OCI-LY7 (cell line): ENCODE results near the gene MYBPC2. TPM values are rescaled to one million over a fixed set of nuclear protein-coding genes. Genes with fewer than 3 reads are reported as not detected.

ENCODE experiments used
- BruUV-seq: library from RNA; stranded (reverse); fragments of 400-500 nt; replicated peaks from 2 replicates; lab custom pipeline; 2021; lab: Mats Ljungman, UMichigan
- CTCF ChIA-PET: fragments of 300-600 bp; sonication (Branson Sonifier 250); formaldehyde crosslinking; loops from one replicate; lab custom pipeline; 2022; ENCODE audit warnings: antibody characterized with exemption; ENCODE audit not compliant: unreplicated experiment; lab: Charles Lee
- POLR2A ChIA-PET: fragments of 300-600 bp; sonication (Branson Sonifier 250); formaldehyde crosslinking; loops from one replicate; lab custom pipeline; 2022; ENCODE audit warnings: antibody characterized with exemption; lab: Charles Lee
- DNase-seq: peaks from one replicate; pipeline ENCODE4 v3.0.0-alpha.2; 2015; ENCODE audit warnings: low spot score
- H2AFZ ChIP-seq: fragments of 200-600 bp; sonication (generic), shearing (Covaris generic); 2 replicates; pipeline ENCODE4 v1.6.1; 2014; ENCODE audit warnings: mild to moderate bottlenecking, antibody characterized with exemption, low read length, moderate library complexity
- H3K27ac ChIP-seq: fragments of 200-600 bp; sonication (generic); 2 replicates; pipeline ENCODE4 v1.5.1; 2014; ENCODE audit warnings: mixed run types, low read depth, mild to moderate bottlenecking, moderate library complexity, low read length, inconsistent platforms; ENCODE audit not compliant: poor library complexity, severe bottlenecking
- H3K36me3 ChIP-seq: fragments of 200-600 bp; sonication (generic); 2 replicates; pipeline ENCODE4 v1.6.1; 2014; ENCODE audit warnings: mild to moderate bottlenecking, antibody characterized with exemption, low read length, moderate library complexity, mixed read lengths; ENCODE audit not compliant: insufficient read depth
- H3K4me1 ChIP-seq: fragments of 200-600 bp; sonication (generic); 2 replicates; pipeline ENCODE4 v1.5.1; 2014; ENCODE audit warnings: mild to moderate bottlenecking, low read length; ENCODE audit not compliant: insufficient read depth, poor library complexity, severe bottlenecking
- H3K4me2 ChIP-seq: fragments of 200-600 bp; sonication (generic); 2 replicates; pipeline ENCODE4 v1.6.1; 2014; ENCODE audit warnings: mild to moderate bottlenecking, low read length
- H3K4me3 ChIP-seq: fragments of 200-600 bp; sonication (generic); 2 replicates; pipeline ENCODE4 v1.5.1; 2014; ENCODE audit warnings: mild to moderate bottlenecking, low read depth, low read length; ENCODE audit not compliant: poor library complexity, severe bottlenecking
- H3K79me2 ChIP-seq: fragments of 200-600 bp; sonication (generic); 2 replicates; pipeline ENCODE4 v1.6.1; 2016; ENCODE audit warnings: low read depth, mild to moderate bottlenecking, low read length, moderate library complexity, mixed read lengths; ENCODE audit not compliant: insufficient read depth
- H3K9me2 ChIP-seq: fragments of 200-600 bp; sonication (generic); 2 replicates; pipeline ENCODE4 v1.6.1; 2016; ENCODE audit warnings: mild to moderate bottlenecking, low read length, mixed read lengths; ENCODE audit not compliant: insufficient read depth
- H3K9me3 ChIP-seq: fragments of 200-600 bp; sonication (generic); 2 replicates; pipeline ENCODE4 v1.6.1; 2014; ENCODE audit warnings: mild to moderate bottlenecking, mixed run types, low read length, mixed read lengths
- H4K20me1 ChIP-seq: fragments of 200-600 bp; sonication (generic); 2 replicates; pipeline ENCODE4 v1.6.1; 2014; ENCODE audit warnings: mild to moderate bottlenecking, antibody characterized with exemption, low read length, moderate library complexity, mixed read lengths; ENCODE audit not compliant: insufficient read depth
- EZH2phosphoT487 ChIP-seq: fragments of 200-600 bp; sonication (generic); IDR thresholded peaks from 2 replicates; pipeline ENCODE4 v1.6.1; 2018; ENCODE audit warnings: low read depth, borderline replicate concordance, mild to moderate bottlenecking, mixed run types, antibody characterized with exemption, low read length, moderate library complexity, mixed read lengths
- intact Hi-C: fragments of 100-400 bp; cut with micrococcal nuclease; formaldehyde crosslinking; loops from one replicate; pipeline ENCODE4 v1.10.0; 2022; ENCODE audit not compliant: unreplicated experiment
- total RNA-seq, 2 experiments: library from RNA; depleted of rRNA in 1 of 2; stranded (reverse); fragments of >200 nt in 1 of 2; shearing (Covaris generic) in 1 of 2; gene quantifications; 2 replicates each; pipeline ENCODE4 v1.2.3, GENCODE V29; 2014 to 2022
- TF ChIP-seq, protein P1 (sequence below): fragments of 200-600 bp; sonication (generic); conservative IDR thresholded peaks from 2 replicates; pipeline ENCODE4 v1.5.1; 2014; ENCODE audit warnings: mild to moderate bottlenecking, antibody characterized with exemption, low read length, moderate library complexity, mixed read lengths

MYBPC2 gene
- total RNA-seq, 2 experiments from 2014 or later: 15.4 to 28.2 TPM

DNA sequence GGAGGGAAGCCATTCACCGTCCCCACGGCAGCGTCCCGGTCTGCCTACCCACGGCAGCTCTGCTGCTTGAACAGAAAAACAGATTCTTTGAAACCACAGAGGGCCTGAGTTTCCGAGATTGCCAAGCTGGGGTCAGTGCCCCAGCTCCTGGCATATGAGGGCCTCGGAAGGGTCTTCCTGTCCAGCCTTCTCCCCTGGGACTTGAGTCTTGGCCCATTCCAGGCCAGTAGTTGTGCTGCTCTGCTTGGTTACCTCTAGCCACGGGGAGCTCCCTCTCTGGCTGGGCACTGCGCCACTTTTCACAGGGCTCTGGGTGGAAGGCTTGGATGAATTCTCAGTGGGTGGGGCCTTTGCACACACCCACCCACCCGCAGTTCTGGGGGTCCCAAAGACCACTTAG lies 22.6 kb upstream of the MYBPC2 start:
- intact Hi-C loops: no loop called here

DNA sequence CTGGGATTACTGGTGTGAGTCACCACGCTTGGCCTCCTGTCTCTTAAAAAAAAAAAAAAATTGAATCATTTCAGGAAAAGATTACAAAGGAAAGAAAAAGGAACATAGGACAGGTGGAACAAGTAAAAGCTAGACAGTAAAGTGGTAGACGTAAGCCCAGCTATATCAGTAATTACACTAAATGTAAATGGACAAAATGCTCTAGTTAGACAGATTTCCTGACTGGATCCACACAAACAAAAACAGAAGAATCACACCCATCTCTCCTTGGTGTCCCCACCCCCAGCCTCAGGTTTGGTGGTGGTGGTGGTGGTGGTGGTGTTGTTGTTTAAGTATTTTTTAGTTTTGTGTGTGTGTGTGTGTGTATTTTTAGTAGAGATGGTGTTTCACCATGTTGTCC lies 20.3 kb upstream of the MYBPC2 start:
- intact Hi-C loops: no loop called here
- H3K27ac ChIP-seq: no peak overlapping the region
- H3K4me1 ChIP-seq: peaks cover 34% of the 10 kb centered on the region
- no peaks in the 10 kb centered on the region for H3K79me2 ChIP-seq
- no peak for DNase-seq
- no peak for TF ChIP-seq EZH2phosphoT487
- TF ChIP-seq, protein P1, sequence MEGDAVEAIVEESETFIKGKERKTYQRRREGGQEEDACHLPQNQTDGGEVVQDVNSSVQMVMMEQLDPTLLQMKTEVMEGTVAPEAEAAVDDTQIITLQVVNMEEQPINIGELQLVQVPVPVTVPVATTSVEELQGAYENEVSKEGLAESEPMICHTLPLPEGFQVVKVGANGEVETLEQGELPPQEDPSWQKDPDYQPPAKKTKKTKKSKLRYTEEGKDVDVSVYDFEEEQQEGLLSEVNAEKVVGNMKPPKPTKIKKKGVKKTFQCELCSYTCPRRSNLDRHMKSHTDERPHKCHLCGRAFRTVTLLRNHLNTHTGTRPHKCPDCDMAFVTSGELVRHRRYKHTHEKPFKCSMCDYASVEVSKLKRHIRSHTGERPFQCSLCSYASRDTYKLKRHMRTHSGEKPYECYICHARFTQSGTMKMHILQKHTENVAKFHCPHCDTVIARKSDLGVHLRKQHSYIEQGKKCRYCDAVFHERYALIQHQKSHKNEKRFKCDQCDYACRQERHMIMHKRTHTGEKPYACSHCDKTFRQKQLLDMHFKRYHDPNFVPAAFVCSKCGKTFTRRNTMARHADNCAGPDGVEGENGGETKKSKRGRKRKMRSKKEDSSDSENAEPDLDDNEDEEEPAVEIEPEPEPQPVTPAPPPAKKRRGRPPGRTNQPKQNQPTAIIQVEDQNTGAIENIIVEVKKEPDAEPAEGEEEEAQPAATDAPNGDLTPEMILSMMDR: no peak
- BruUV-seq: no TSS peak
- H3K9me3 ChIP-seq: no peaks in the 10 kb centered on the region
- no peak overlapping the region for H3K4me3 ChIP-seq
- CTCF ChIA-PET: interaction anchor here (0.5 kb wide), 1 partner anchor 904 kb away, joined by 3 read pairs; no protein-coding TSS in a partner anchor
- no peaks in the 10 kb centered on the region for H3K9me2 ChIP-seq
- POLR2A ChIA-PET: no interaction called here
- no peaks in the 10 kb centered on the region for H4K20me1 ChIP-seq
- peaks cover 77% of the 10 kb centered on the region for H3K36me3 ChIP-seq
- H2AFZ ChIP-seq: no peak overlapping the region
- H3K4me2 ChIP-seq: no peak overlapping the region

More for the DNA sequence above, 22.6 kb upstream of the MYBPC2 start:
- Histone ChIP-seq H3K4me1 (peaks cover 13% of the 10 kb centered on the region), H4K20me1 (no peaks in the 10 kb centered on the region), H3K9me2 (no peaks in the 10 kb centered on the region), H3K4me2 (no peak overlapping the region), H3K4me3 (no peak overlapping the region), H3K27ac (no peak overlapping the region), H2AFZ (no peak overlapping the region), H3K9me3 (no peaks in the 10 kb centered on the region), H3K79me2 (no peaks in the 10 kb centered on the region), H3K36me3 (peaks cover 87% of the 10 kb centered on the region)
- no peak for TF ChIP-seq EZH2phosphoT487
- TF ChIP-seq, protein P1: no peak
- ChIA-PET CTCF (no interaction called here), POLR2A (no interaction called here)
- BruUV-seq: no TSS peak
- DNase-seq: no peak

DNA sequence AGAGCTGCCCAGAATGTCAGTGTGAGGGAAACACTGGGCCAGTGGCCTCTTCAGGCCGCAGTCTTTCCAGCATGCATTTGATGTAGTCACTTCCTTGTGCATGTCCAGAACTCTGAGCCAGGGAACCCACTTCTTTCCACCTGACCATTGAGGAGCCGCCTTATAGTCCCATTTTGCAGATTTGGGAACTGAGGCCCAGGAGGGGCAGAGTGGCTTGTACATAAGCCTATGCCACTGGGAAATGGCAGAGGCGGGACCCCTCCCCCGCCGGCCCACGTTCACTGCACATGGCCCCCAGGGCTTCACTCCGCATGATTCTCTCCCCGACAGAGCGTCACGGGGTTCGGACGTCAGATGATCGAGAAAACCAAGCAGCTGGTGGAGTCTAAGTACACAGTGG lies 19.6 kb upstream of the MYBPC2 start:
- H3K27ac ChIP-seq: no peak overlapping the region
- H3K9me3 ChIP-seq: no peaks in the 10 kb centered on the region
- DNase-seq: no peak
- H3K4me3 ChIP-seq: no peak overlapping the region
- no peak overlapping the region for H3K4me2 ChIP-seq
- no peak for TF ChIP-seq EZH2phosphoT487
- TF ChIP-seq, protein P1: no peak
- ChIA-PET POLR2A (no interaction called here), CTCF (no interaction called here)
- intact Hi-C loops: no loop called here
- H3K79me2 ChIP-seq: peaks cover 3% of the 10 kb centered on the region; the same call in 1 of the 2 replicates
- peaks cover 74% of the 10 kb centered on the region for H3K36me3 ChIP-seq
- no peak overlapping the region for H2AFZ ChIP-seq
- peaks cover 40% of the 10 kb centered on the region for H3K4me1 ChIP-seq
- no TSS peak for BruUV-seq
- H4K20me1 ChIP-seq: no peaks in the 10 kb centered on the region
- no peaks in the 10 kb centered on the region for H3K9me2 ChIP-seq
